ENCODE measurements around the gene PATL2. TPM values are rescaled to one million over a fixed set of nuclear protein-coding genes. Genes with fewer than 3 reads are reported as not detected.

Gene PATL2
- total RNA-seq, 2 experiments from 2014 or later: 16.1 to 17.8 TPM

DNA sequence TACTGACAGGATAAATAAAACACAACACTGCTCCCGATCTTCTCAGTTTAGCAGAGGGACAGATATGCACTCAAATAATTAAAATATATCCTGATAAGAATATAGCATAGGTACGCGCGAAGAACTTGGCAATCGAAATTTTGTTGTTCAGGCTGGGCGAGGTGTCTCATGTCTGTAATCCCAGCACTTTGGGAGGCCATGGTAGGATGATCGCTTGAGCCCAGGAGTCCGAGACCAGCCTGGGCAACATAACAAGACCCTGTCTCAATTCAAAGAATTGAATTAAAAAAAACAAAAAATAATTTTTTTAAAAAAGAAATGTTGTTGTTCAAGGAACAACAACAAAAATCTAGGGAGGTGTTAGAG lies 7.8 kb upstream of the PATL2 start:
- Mint-ChIP-seq H3K4me3 (peak overlapping the region; percentile 94), H3K36me3 (ENCODE audit: low read depth) (peaks cover 63% of the 10 kb centered on the region), H3K4me1 (ENCODE audit: low read depth) (peaks cover 83% of the 10 kb centered on the region), H3K9me3 (no peaks in the 10 kb centered on the region), H3K27ac (peak overlapping the region; percentile 96), H3K27me3 (no peaks in the 10 kb centered on the region)
- ATAC-seq (no peak), DNase-seq (no peak)
- ChIA-PET POLR2A (interaction anchor here (0.6 to 37.9 kb wide), 6 partner anchors 0 to 943 kb away, joined by 3 to 1862 read pairs (median 786); partner anchors contain the start of genes B2M, PATL2, SPG11 and TRIM69), CTCF (interaction anchor here (1.0 to 16.8 kb wide), 5 partner anchors 14 to 126 kb away, joined by 3 to 333 read pairs (median 41); partner anchors contain the start of genes SPG11 and TRIM69)
- no peak for TF ChIP-seq CTCF (IDR thresholded peaks at IDR 0.05)
- intact Hi-C loops (cut with micrococcal nuclease): no loop called here

GRCh38 chr15:44718180-44718926 lies 7.2 kb upstream of the PATL2 start:
- ChIA-PET CTCF (interaction anchor here (12.7 to 16.8 kb wide), 2 partner anchors 15 to 52 kb away, joined by 197 to 333 read pairs; partner anchors contain the start of genes SPG11 and TRIM69), POLR2A (interaction anchor here (0.7 to 37.9 kb wide), 6 partner anchors 1 to 144 kb away, joined by 3 to 1862 read pairs (median 786); partner anchors contain the start of genes B2M, PATL2, SPG11 and TRIM69)
- H3K9me3 Mint-ChIP-seq: no peaks in the 10 kb centered on the region
- H3K4me3 Mint-ChIP-seq: peak overlapping the region; percentile 94
- DNase-seq (peak; percentile 57), ATAC-seq (no peak)
- H3K27me3 Mint-ChIP-seq: no peaks in the 10 kb centered on the region
- peak overlapping the region; percentile 96 for H3K27ac Mint-ChIP-seq
- intact Hi-C loops (cut with micrococcal nuclease): no loop called here
- H3K36me3 Mint-ChIP-seq (ENCODE audit: low read depth): peaks cover 68% of the 10 kb centered on the region
- no peak for TF ChIP-seq CTCF (IDR thresholded peaks at IDR 0.05)
- peaks cover 77% of the 10 kb centered on the region for H3K4me1 Mint-ChIP-seq (ENCODE audit: low read depth)

GRCh38 chr15:44716983-44717602 lies 6.0 kb upstream of the PATL2 start:
- peaks cover 73% of the 10 kb centered on the region for H3K4me1 Mint-ChIP-seq (ENCODE audit: low read depth)
- peak overlapping the region; percentile 94 for H3K4me3 Mint-ChIP-seq
- H3K9me3 Mint-ChIP-seq: no peaks in the 10 kb centered on the region
- ChIA-PET CTCF (interaction anchor here (12.7 to 16.8 kb wide), 2 partner anchors 16 to 51 kb away, joined by 197 to 333 read pairs; partner anchors contain the start of genes SPG11 and TRIM69), POLR2A (interaction anchor here (0.9 to 37.9 kb wide), 4 partner anchors 8 to 43 kb away, joined by 4 to 1862 read pairs (median 786); partner anchors contain the start of genes SPG11 and TRIM69)
- no peak for TF ChIP-seq CTCF (IDR thresholded peaks at IDR 0.05)
- intact Hi-C loops (cut with micrococcal nuclease): no loop called here
- DNase-seq (no peak), ATAC-seq (no peak)
- peaks cover 79% of the 10 kb centered on the region for H3K36me3 Mint-ChIP-seq (ENCODE audit: low read depth)
- H3K27me3 Mint-ChIP-seq: no peaks in the 10 kb centered on the region
- H3K27ac Mint-ChIP-seq: peak overlapping the region; percentile 96

GRCh38 chr15:44715797-44716334 lies 4.7 kb upstream of the PATL2 start:
- H3K4me3 Mint-ChIP-seq: peak overlapping the region; percentile 94
- peaks cover 62% of the 10 kb centered on the region for H3K4me1 Mint-ChIP-seq (ENCODE audit: low read depth)
- DNase-seq (no peak), ATAC-seq (no peak)
- intact Hi-C loops (cut with micrococcal nuclease): no loop called here
- POLR2A ChIA-PET: interaction anchor here (1.4 to 37.9 kb wide), 7 partner anchors 14 to 126 kb away, joined by 4 to 1862 read pairs (median 5); partner anchors contain the start of genes SPG11 and TRIM69
- CTCF ChIA-PET: interaction anchor here (0.9 to 16.8 kb wide), 3 partner anchors 17 to 86 kb away, joined by 3 to 333 read pairs (median 197); partner anchors contain the start of genes SPG11 and TRIM69
- no peak for TF ChIP-seq CTCF (IDR thresholded peaks at IDR 0.05)
- H3K27ac Mint-ChIP-seq: peak overlapping the region; percentile 96
- H3K36me3 Mint-ChIP-seq (ENCODE audit: low read depth): peaks cover 88% of the 10 kb centered on the region
- no peaks in the 10 kb centered on the region for H3K9me3 Mint-ChIP-seq
- H3K27me3 Mint-ChIP-seq: no peaks in the 10 kb centered on the region

All from activated CD8-positive, alpha-beta T cell treated with anti-CD3 and anti-CD28 coated beads for 36 hours (primary cell).